ENCODE data around the gene HS6ST2.

DNA sequence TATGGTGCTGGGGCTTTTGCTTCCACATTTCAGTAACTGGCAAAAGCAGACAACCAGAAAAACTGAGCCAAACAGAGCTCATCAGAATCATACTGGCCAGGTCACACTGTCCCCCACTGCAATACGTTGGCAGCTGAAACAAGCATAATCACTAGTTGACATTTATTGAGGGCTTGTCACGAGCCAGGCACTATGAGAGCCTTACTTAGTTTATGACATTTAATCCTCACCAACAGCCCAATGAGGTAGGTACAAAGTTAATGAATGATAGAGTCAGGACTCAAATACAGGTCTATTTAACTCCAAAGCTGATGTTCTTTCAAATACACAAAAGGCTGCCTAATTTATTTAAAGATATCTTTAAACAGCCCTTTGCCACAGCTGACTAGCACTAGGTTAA is 295.6 kb downstream of the HS6ST2 start:
- TF ChIP-seq, protein P1, sequence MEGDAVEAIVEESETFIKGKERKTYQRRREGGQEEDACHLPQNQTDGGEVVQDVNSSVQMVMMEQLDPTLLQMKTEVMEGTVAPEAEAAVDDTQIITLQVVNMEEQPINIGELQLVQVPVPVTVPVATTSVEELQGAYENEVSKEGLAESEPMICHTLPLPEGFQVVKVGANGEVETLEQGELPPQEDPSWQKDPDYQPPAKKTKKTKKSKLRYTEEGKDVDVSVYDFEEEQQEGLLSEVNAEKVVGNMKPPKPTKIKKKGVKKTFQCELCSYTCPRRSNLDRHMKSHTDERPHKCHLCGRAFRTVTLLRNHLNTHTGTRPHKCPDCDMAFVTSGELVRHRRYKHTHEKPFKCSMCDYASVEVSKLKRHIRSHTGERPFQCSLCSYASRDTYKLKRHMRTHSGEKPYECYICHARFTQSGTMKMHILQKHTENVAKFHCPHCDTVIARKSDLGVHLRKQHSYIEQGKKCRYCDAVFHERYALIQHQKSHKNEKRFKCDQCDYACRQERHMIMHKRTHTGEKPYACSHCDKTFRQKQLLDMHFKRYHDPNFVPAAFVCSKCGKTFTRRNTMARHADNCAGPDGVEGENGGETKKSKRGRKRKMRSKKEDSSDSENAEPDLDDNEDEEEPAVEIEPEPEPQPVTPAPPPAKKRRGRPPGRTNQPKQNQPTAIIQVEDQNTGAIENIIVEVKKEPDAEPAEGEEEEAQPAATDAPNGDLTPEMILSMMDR (IDR thresholded peaks at IDR 0.05; ENCODE audit: borderline replicate concordance, extremely low read depth, low read length, poor library complexity, severe bottlenecking), result no peak
- TF ChIP-seq EZH2 (IDR thresholded peaks at IDR 0.05; ENCODE audit: borderline replicate concordance, low read depth, low read length, severe bottlenecking), result no peak
